ENCODE results near the gene TNNT1.

The TNNT1 gene

DNA sequence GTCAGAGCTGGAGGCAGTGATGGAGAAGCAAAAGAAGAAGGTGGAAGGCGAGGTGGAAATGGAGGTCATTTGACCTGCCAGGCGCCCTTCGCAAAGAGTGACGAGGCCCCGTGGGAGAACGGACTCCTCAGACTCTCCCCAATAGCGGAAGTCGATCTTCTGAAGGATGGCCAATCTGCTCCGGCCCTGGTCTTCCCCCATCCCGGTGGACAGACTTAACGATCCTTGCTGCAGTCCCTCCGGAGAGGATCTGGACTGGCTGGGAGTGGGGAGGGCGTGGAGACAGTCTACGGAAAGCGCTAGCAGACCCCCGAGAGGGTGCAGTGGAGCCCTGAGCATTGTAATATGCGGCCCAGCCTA, 61.5 kb downstream of the TNNT1 start:
- DNase-seq, result no peak

DNA sequence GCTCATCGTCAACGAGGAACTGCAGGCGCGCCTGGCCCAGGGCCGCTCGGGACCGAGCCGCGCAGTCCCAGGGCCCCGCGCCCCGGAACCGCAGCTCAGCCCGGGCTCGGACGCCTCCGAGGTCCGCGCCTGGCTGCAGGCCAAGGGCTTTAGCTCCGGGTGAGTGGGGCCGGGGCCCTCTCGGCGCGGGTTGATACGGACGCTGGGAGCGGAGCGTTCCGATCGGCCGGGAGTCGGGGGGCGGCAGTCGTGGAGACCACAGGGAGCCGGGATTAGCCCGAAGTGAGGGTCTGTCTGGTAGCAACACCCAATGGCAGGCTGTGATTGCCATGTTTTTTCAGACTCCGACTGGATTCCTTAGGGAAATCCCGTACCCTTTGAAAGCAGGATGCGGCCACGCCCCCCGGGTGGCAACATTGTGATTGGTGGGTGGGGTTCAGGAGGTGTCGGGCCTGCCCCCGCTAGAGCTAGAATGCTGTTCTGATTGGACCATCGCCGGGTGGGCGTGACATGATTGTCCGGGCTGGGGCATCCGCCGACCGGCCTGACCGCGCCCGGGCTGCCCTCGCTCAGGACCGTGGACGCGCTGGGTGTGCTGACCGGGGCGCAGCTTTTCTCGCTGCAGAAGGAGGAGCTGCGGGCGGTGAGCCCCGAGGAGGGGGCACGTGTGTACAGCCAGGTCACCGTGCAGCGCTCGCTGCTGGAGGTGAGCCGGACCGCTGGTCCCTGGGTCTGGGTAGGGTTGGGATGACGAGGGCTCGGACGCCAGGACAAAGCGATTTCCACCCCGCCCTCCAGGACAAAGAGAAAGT, 62.1 kb downstream of the TNNT1 start:
- DNase-seq, result peak; percentile 89

DNA sequence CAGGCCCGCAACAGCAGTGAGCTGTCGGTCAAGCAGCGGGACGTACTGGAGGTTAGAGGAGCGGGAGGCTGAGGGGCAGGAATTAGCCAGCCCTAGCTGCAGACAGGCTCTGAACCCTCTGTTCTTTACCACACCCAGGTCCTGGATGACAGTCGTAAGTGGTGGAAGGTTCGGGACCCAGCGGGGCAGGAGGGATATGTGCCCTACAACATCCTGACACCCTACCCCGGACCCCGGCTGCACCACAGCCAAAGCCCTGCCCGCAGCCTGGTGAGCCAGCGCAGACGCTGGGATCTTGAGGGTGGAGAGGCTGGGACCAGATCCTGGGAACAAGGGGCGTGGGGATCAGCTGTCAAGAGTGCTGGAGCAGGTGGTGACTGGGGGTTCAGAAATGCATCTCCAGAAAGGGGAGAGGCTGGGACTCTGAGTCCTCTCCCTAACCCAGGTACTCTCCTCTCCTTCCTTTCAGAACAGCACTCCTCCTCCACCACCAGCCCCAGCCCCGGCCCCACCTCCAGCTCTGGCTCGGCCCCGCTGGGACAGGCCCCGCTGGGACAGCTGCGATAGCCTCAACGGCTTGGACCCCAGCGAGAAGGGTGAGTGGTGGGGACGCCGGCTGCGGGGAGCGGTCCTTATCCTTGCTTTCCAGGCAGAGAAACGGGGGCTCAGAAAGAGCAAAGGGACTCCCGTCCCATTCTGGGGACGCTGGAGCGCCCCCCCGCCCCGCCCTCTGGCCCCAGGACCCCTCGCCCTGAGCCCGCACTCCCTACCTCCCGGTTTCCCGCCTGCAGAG, 62.9 kb downstream of the TNNT1 start:
- DNase-seq, result no peak

DNA sequence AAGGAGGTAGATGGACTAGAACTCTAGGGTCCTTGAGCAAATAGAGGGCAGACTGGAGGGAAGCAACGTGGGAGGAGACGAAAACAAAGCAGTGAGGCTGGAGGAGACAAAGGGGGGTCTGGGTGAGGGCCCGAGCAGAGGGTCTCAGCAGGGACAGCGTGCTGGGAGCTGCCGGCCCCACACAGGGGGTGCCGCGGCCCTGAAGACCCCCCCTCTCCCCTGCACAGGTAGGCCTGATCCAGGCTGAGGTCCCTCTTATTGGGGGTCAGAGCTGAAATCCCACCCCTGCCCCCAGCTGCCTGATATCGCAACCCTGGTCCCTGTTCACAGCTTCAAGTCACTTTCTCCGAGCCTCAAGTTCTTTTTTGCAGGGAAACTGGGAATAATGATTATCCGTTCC, 64.6 kb downstream of the TNNT1 start:
- DNase-seq, result no peak

DNA sequence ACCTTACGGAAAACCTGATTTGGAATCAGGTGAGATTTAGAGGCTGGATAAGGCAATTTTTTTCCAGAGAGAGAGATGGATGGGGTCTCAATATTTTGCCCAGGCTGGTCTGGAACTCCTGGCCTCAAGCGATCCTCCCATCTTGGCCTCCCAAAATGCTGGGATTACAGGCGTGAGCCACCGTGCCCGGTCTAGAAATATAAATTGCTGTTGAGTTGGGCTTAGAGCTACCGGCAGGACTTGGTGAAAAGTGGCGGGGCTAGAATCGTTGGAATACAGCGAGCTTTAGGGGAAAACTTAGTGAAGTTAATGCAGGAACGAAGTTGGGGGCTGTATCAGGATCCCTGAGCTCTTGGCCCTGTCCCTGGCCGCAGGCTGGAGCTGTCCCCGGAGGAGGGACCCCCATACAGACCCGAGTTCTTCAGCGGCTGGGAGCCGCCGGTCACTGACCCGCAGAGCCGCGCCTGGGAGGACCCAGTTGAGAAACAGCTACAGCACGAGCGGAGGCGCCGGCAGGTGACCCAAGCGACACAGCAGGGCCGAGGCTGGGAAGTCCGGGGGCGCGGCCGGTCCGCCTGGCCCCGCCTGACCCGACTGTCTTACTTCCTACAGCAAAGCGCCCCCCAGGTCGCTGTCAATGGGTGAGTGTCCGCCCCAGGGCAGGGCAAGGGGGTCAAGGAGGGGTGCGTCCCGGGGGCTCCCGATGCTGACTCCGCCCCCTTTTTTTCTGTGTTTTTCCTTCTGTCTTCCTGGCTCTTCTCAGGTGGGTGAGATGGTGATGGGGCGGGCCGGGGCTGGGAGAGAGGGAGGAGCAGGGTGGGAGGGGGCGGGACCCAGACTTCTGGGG, 65.8 kb downstream of the TNNT1 start:
- no peak for DNase-seq
